GM18526 (cell line): ENCODE results near the gene DENND1B.

Experiments
- POLR2A ChIP-seq: IDR thresholded peaks from 3 replicates; pipeline ENCODE4 v1.6.1; 2011; ENCODE audit not compliant: insufficient read length; ENCODE audit errors: extremely low read depth

DENND1B gene

DNA sequence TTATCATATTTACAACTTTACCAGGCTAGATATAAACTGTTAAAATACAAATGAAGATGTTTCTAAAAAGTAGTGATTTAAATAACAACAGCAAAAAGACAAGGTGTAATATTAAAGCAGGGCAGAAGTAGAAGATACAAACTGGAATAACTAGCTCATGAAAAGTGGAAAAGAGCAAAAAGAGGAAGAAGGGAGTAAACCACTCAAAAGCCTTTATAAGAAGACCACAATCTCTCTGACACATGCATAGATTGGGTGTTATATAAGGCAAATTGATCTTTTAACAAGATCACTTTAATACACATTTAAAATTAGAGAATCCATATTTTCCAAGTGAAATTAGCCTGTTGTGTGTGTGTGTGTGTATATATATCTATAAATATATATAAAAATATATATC lies 5.0 kb downstream of the DENND1B start:
- TF ChIP-seq POLR2A, result no peak

DNA sequence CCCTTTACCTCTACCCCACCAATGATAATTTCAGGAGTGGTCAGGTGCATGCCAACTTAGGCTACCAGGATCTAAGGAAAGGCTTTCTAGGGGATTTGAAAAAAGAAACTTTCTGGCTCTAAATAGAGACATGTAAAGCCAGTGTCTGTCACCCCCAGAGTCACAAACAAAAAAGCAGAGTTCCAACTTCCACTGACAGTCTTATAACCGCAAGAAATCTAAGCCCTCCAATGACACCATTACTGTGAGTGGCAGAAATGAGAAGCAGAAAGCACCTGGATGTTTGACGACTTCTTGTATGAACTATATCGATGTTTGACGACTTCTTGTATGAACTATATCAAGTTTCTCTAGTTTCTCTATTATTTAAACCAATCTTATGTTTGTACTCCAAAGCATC lies 6.0 kb downstream of the DENND1B start:
- no peak for TF ChIP-seq POLR2A

DNA sequence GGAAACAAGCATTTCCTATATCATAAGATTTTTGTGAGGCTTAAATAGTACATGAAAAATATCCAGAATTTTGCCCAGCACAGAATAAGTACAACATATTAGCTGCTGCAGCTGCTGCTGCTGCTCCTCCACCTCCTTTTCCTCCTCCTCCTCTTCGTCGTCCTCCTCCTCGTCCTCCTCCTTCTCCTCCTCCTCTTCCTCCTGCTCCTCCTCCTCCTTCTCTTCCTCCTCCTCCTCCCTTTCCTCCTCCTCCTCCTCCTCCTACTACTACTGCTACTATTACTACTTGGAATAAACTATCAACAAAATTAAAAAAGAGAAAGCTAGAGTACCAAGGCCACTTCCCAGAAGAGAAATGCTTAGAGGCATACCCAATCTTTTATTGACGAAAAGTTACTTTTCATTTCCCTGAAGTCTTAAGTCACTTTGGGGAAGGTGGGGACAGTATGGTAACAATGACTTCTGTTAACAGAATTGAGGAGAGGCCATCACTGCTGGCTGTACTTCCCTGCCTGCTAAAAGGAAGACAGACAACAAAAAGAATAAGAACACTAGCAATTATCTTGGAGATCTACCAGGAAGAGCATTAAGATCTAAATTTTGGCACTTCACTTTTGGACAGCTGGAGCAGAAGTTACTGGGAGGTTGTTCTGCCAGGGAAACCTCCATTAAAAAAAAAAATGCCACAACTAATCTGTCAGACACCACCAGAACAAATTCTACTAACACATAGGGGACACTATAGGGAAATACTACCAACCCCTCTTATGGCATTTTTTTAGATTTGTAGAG lies 7.1 kb downstream of the DENND1B start:
- TF ChIP-seq POLR2A, result no peak

DNA sequence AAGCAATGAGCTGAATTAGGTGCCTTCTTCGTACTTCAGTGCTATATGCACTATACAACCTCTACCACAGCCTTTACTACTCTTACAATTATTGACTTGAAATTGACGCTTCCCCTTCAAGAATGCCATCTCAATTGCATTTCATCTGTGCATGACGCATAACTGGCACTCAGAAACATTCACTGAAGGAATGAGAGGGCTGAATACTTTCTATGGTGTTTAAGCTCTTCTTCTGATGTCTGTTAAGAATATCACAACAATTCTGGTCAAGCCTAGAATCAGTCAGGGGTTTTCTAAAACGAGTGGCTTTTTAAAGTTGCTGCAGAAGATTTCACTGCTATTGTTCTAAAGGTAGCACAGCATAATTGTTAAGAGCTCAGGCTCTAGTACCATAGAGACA lies 11.5 kb downstream of the DENND1B start:
- no peak for TF ChIP-seq POLR2A

DNA sequence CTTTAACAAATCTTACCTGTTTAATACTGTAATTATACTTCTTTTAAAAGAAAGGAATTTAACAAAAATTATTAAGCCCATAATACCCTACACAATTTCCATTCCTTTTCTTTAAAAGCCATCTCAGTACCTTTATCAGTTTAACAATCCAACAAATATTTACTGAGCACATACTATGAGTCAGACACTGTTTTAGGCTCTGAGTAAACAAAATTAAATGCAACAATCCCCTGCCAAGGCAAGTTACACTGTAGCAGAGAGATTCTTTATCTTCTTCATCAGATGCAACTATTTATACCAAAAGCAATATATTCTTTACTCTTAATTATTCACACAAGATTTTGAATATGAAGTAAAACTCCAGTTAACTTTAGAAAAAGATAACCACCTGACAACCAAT lies 12.0 kb downstream of the DENND1B start:
- no peak for TF ChIP-seq POLR2A

DNA sequence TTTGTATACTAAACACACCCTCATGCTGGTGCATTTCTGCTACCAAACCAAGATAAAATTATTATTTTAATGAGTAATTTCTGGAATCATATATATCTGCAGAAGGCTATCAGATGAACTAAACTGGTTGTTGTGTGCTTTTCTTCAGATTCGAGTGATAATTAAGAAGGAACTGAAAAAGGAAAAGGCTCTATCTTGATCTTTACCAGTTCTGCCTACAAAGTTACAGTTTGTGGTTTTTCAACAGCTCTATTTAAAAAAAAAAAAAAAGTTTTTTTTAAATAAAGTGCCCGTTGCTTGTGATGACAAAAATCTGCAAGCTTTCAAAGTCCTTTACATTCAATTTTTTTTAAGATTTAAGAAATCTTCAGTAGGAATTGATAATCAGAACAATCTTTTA lies 13.6 kb downstream of the DENND1B start:
- no peak for TF ChIP-seq POLR2A

DNA sequence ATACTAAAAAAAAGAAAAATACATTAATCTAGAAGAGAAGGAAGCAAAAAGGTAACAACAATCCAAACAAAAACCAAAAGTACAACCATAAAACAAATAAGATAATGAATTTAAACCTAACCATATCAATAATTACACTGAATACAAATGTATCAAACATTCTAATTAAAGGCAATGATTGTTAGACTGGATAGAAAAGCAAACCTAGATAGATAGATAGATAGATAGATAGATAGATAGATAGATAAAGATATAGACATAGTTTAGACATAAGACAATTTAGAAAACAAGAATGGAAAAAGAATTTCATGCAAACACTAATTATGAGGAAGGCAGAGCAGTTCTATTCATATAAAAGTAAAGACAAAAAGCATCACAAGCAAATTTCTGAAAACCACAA lies 24.9 kb downstream of the DENND1B start:
- no peak for TF ChIP-seq POLR2A

DNA sequence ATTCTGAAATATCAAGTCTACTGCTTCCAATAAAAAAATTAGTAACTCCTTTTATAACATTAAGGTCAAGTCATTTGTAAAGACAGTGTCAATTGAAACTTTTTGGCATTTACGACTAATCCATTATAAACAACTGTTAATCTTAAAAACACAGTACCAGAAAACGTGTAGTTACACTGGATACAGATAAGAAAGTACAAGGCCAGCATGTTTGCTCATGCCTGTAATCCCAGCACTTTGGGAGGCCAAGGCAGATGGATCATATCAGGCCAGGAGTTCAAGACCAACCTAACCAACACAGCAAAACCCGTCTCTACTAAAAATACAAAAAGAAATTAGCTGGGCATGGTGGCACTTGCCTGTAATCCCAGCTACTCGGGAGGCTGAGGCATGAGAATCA lies 29.4 kb downstream of the DENND1B start:
- TF ChIP-seq POLR2A, result no peak

DNA sequence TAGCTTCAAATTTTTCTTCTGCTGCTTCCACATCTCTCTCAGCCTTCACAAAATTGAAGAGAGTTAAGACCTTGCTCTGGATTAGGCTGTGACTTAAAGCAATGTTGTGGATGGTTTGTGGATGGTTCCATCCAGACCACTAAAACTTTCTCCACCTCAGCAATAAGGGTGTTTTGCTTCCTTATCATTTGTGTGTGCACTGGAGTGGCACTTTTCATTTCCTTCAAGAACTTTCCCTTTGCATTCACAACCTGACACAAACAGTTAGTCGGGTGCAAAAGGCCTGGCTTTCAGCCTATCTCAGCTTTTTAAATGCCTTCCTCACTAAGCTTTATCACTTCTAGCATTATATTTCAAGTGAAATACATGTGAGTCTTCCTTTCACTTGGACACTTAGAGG lies 30.3 kb downstream of the DENND1B start:
- TF ChIP-seq POLR2A, result no peak

DNA sequence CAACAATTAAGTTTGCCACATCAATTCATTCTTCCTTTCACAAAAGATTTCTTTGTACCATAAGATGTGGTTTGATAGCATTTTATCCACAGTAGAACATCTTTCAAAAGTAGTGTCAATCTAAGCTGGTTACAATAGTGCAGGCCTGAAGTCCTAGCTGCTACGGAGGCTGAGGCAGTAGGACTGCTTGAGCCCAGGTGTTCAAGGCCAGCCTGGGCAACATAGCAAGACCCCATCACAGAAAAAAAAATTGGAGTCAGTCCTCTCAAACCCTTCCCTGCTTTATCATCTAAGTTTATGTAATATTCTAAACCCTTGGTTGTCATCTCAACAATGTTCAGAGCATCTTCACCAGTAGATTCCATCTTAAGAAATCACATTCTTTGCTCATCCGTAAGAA lies 31.7 kb downstream of the DENND1B start:
- TF ChIP-seq POLR2A, result no peak

DNA sequence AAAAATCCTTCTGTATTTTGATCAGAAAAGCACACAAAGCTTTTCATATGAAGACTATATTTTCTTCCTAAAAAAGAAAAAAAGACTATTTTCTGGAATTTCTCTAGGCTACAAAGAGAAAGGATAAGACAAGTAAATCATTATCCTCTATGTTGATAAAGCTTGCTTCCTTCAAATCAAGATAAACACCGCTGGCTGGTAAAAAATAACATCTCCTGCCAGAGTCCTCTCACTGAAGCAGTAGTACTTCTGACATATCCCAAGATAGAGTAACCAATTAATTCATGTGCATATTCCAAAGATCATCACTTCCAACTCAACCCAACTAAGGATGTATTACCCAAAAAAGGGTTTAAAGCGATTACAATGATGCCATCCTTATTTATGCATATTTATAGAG lies 34.3 kb downstream of the DENND1B start:
- no peak for TF ChIP-seq POLR2A

DNA sequence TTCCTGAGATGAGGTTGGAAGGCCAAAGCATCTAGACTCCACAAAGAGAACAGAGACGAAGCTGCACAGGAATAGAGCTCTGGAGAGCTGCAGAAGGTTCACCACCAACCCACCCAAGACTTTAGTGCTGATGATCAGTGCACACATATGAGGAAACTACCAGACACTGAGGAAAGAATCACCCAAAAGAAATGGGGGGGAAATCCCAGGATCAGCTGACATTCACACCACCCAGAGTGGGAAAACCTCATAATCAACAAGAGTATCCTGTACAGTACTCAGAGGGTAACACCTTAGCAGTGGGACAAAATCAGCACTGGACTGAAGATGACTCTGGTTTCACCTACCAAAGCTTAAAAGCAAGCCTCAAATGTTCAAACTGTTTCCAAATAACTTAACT lies 36.4 kb downstream of the DENND1B start:
- no peak for TF ChIP-seq POLR2A

DNA sequence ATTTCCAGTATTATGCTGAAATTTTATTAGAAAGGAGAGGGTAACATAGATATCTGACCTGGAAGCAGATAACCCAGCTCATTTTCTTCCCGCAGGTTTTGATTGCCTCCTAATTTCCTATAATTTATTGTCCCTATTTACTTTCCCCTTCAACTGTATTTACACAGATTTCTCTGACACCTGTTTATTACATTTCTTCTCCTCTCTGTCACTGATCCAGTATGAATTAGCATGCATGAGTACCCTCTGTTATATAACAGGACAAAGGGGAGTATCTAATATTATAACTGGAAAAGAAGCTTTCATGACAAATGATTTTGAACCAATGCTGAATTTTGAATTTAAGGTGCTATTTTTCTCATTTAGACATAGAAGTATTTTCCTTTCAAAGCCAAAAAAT lies 37.4 kb downstream of the DENND1B start:
- TF ChIP-seq POLR2A, result no peak

DNA sequence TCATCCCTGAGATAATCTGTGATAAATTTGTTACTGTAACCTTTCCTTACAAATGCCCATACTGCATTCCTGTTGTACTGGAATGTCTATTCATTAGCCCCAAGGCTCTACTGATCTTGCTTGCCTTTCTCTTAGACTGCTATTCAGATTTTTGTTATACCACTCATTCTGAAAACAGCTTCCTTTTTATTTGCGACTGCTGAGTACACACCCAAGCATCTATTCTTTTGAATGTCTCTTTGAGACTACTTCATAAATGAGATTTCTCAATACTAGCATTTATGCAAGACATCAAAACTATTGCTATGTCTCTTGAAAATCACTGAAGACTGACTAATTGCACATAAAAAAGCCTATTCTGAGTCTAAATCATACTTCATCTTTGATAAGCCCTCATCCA lies 38.6 kb downstream of the DENND1B start:
- TF ChIP-seq POLR2A, result no peak

DNA sequence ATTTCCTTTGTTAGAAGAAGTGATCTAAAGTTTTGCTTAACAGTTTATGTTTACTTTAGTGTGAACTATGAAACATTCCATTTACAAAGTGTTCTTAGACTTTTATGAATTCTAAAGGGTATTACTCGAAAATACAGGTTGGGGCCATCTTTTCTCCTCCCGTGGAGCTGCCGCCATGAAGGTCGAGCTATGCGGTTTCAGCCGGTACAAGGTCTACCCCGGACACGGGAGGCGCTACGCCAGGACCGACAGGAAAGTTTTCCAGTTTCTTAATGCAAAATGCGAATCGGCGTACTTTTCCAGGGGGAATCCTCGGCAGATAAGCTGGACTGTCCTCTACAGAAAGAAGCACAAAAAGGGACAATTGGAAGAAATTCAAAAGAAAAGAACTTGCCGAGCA lies 39.8 kb downstream of the DENND1B start:
- TF ChIP-seq POLR2A, result no peak

DNA sequence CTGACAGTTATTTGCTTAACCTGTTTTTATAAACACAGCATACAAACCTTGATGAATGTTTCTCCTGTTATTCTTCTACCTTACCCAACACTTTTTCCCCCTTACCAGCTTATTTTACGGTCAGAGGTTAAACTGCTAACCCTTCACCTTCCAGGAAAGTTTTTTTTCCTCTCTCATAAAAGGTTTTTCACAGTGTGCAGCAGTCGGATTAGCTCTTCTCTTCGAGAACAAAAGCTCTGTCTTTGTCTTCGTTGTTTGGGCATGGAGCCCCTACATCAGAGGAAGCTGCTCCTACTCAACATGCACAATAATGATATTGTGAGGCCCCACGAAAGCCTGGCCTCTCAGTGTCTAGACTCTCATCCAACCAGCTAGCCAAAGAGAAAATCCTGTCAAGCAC lies 42.0 kb downstream of the DENND1B start:
- TF ChIP-seq POLR2A, result no peak

DNA sequence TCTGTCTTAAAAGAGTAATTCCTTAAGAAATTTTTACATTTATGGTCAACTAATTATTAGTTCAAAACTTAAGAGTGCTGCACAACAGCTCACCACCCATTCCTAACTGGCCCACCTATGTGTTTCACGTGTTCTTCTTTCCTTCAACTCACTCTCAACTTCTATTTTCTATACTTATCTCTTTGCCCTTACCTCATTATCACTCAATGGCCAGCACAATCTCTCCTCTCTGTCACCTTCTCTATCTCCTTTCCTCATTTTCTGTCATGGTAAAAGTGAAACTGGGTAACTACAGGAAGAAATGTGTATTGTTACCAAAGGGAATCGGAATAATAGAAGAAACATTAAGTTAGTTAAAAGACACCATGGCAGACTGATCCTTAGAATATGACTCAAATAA lies 43.1 kb downstream of the DENND1B start:
- TF ChIP-seq POLR2A, result no peak

DNA sequence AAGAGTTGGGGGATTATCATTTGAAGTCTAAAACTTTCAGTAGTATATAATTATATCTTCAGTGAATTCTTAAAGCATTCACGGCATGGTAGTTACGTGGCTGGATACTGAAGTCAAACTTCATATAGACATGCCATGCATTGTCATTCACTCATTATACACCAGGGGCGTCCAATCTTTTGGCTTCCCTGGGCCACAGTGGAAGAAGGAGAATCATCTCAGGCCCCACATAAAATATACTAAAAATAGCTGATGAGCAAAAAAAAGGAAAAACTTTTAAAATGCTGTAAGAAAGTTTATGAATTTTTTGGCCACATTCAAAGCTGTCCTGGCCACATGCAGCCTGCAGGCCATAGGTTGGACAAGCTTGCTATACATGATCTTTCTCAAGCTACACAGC lies 43.8 kb downstream of the DENND1B start:
- TF ChIP-seq POLR2A, result no peak

DNA sequence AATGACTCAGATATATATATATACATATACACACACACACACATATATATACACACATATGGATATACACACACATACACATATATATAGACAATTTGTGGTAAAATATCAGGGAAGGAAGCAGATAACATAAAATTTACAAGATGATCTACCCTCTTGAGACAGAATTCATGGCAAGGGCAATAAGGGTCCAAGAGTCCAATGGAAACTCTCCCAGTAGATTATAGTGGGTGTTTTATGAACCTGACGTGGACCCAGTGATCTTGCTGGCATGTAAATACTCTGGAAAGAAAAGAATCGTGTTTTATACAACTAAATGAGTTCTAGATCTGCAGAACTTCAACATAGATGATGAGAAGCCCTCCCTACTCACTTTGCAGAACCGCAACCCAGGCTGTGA lies 49.3 kb downstream of the DENND1B start:
- no peak for TF ChIP-seq POLR2A
